Left ventricle myocardium inferior (tissue), 1 donor: ENCODE results near the gene NTN3. TPM values are rescaled to one million over a fixed set of nuclear protein-coding genes. Genes with fewer than 3 reads are reported as not detected.

ENCODE experiments used
- DNase-seq: peaks from one replicate; pipeline ENCODE4 v3.0.0-alpha.2; 2020
- H3K27ac ChIP-seq: fragments of 200-600 bp; replicated peaks from 2 replicates; pipeline ENCODE4 v1.8.0; 2021
- H3K27me3 ChIP-seq: fragments of 200-600 bp; 2 replicates; pipeline ENCODE4 v1.8.0; 2021; ENCODE audit warnings: low read depth
- H3K36me3 ChIP-seq: fragments of 200-600 bp; 2 replicates; pipeline ENCODE4 v1.8.0; 2021
- H3K4me1 ChIP-seq: fragments of 200-600 bp; 2 replicates; pipeline ENCODE4 v1.8.0; 2021
- H3K4me3 ChIP-seq: fragments of 200-600 bp; 2 replicates; pipeline ENCODE4 v1.8.0; 2021; ENCODE audit warnings: mild to moderate bottlenecking, moderate library complexity
- H3K9me3 ChIP-seq: fragments of 200-600 bp; replicated peaks from 2 replicates; pipeline ENCODE4 v1.8.0; 2021
- CTCF ChIP-seq: fragments of 200-600 bp; IDR thresholded peaks from 2 replicates; pipeline ENCODE4 v1.8.0; 2021; ENCODE audit warnings: antibody characterized with exemption, mild to moderate bottlenecking, borderline replicate concordance
- intact Hi-C: fragments of 100-400 bp; cut with micrococcal nuclease; formaldehyde crosslinking; loops from one replicate; pipeline ENCODE4 v1.11.0; 2022
- total RNA-seq: library from RNA; stranded (reverse); fragmentation: NEBNext Ultra II Directional; extraction: Animal tissue kit (Norgen Biotek cat#: 25700); gene quantifications from one replicate; pipeline ENCODE4 v1.2.1, GENCODE V29; 2021
- donor health status: DM: no; HTN: yes; CAD: no; lungs with severe emphysema.

NTN3 gene
- total RNA-seq, 1 donor from 2014 or later: 0.14 TPM

- Histone ChIP-seq H3K27ac (no peak overlapping the region), H3K4me3 (no peak overlapping the region), H3K4me1 (peaks cover 30% of the 10 kb centered on the region), H3K27me3 (no peaks in the 10 kb centered on the region), H3K36me3 (peaks cover 3% of the 10 kb centered on the region), H3K9me3 (no peaks in the 10 kb centered on the region)
- intact Hi-C loops: no loop called here
- no peak for DNase-seq
- TF ChIP-seq CTCF: no peak
Measured at GRCh38 chr16:2489581-2489980, 18.5 kb downstream of the NTN3 start.

- Histone ChIP-seq H3K4me1 (peaks cover 21% of the 10 kb centered on the region), H3K4me3 (no peak overlapping the region), H3K36me3 (peaks cover 3% of the 10 kb centered on the region), H3K27ac (no peak overlapping the region), H3K9me3 (no peaks in the 10 kb centered on the region), H3K27me3 (no peaks in the 10 kb centered on the region)
- DNase-seq: no peak
- intact Hi-C loops: no loop called here
- TF ChIP-seq CTCF: no peak
Measured at GRCh38 chr16:2490190-2491105, 19.4 kb downstream of the NTN3 start.

GRCh38 chr16:2492292-2492691 lies 21.2 kb downstream of the NTN3 start:
- Histone ChIP-seq H3K4me3 (no peak overlapping the region), H3K27me3 (no peaks in the 10 kb centered on the region), H3K36me3 (peaks cover 10% of the 10 kb centered on the region), H3K27ac (no peak overlapping the region), H3K9me3 (no peaks in the 10 kb centered on the region), H3K4me1 (peaks cover 11% of the 10 kb centered on the region)
- DNase-seq: no peak
- TF ChIP-seq CTCF: no peak
- intact Hi-C loops: no loop called here

- Histone ChIP-seq H3K27ac (no peak overlapping the region), H3K9me3 (no peaks in the 10 kb centered on the region), H3K4me3 (no peak overlapping the region), H3K36me3 (peaks cover 10% of the 10 kb centered on the region), H3K4me1 (peaks cover 21% of the 10 kb centered on the region), H3K27me3 (no peaks in the 10 kb centered on the region)
- intact Hi-C loops: no loop called here
- DNase-seq: no peak
- TF ChIP-seq CTCF: no peak
Measured at GRCh38 chr16:2493605-2494004, 22.5 kb downstream of the NTN3 start.

- intact Hi-C loops: no loop called here
- Histone ChIP-seq H3K4me1 (peaks cover 31% of the 10 kb centered on the region), H3K27ac (no peak overlapping the region), H3K4me3 (no peak overlapping the region), H3K27me3 (no peaks in the 10 kb centered on the region), H3K36me3 (peaks cover 10% of the 10 kb centered on the region), H3K9me3 (no peaks in the 10 kb centered on the region)
- TF ChIP-seq CTCF: no peak
- DNase-seq: no peak
Measured at GRCh38 chr16:2494616-2495015, 23.5 kb downstream of the NTN3 start.
